OCI-M2 (cell line): ENCODE results near the gene TMEM141.
"Not testable (repeated sequence)": the region's sequence is repeated elsewhere in the genome, so short reads cannot be mapped to it uniquely, and the experiment has no call there.

Experiments
- DNase-seq: peaks from one replicate; lab custom pipeline; 2025; ENCODE audit not compliant: unreplicated experiment; lab: John Stamatoyannopoulos, UW

TMEM141 gene

DNA sequence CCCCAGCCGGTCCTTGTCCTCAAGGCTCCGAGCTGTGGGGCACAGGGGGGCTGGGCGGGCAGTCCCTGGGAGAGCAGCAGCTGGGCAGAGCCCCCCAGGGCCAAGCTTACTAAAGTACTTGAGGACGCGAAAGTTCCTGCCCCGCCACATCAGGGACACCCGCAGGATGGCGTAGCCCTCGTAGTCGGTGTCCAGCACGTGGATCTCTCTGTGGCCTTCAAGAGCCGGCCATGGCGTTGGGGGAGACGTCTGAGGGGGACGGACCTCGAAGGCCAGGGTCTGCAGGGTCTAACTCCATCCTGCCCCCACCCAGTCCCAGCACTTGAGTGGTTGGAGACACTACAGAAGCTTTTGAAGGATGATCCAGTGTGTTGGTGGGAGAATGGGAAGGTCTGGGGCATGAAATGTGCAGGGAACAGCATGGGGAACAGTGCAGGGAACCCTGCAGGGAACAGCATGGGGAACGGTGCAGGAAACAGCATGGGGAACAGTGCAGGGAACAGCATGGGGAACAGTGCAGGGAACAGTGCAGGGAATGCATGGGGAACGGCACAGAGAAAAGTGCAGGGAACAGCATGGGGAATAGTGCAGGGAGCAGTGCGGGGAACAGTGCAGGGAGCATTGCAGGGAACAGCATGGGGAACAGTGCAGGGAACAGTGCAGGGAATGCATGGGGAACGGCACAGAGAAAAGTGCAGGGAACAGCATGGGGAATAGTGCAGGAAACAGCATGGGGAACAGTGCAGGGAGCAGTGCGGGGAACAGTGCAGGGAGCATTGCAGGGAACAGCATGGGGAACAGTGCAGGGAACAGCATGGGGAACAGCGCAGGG is 35.6 kb upstream of the TMEM141 start:
- not testable (repeated sequence) for DNase-seq

GRCh38 chr9:136756134-136756438 is 35.1 kb upstream of the TMEM141 start:
- DNase-seq = no peak

DNA sequence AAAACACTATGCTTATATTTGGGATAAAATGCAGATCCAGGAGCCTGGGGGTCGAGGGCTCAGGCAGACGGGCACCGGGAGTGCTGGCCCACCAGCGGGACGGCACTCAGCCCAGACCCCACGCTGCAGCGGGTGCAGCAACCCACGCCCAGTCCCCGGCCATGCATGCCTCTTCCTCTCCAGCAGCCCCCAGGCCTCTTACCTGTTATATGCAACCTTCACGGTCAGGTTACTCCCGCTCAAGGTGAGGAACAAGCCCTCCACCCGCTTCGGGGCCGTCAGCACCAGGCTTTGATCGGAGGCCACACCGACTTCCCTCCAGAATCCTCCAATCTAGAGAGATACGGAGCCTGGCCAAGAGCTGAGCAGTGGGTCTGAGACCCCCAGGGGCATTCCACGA is 34.3 kb upstream of the TMEM141 start:
- no peak for DNase-seq

DNA sequence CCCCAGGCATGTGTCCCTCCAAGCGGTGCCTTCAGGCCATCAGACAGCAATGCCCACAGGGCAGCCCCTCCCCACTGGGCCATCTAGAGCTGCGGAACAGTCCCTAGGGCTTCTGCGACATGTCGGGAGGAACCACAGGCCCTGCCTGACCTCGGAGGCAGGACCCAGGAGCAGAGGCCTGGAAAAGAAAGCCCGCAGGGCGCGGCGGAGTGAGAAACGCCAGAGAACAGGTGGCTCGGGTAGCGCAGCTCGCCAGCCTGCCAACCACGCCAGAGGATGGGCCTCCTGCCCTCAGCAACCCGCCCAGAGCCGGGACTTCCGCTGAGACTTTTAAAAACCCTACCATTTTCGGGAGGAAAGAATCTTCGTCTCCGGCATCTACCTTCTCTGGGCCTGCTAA is 33.8 kb upstream of the TMEM141 start:
- no peak for DNase-seq

DNA sequence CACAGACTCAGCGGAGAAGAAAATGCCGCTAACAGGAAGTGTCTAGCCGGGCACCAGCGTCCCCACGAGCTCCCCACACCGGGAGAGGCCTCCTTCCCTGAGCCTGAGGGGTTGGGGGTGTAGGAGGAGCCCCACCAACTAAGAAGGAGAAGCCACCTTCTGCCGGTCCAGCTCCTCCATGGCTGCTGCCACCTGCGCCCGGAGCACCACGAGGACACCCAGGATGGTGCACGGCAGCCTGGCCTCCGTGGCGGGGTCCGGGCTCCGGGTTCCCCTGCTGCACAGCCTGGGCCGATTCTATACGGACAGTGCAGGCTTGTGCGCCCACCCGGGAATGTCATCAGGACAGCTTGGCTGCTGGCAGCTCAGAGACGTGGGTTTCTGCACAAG is 33.4 kb upstream of the TMEM141 start:
- no peak for DNase-seq

- DNase-seq = no peak
These were observed 32.1 kb upstream of the TMEM141 start for GRCh38 chr9:136759001-136759400.

GRCh38 chr9:136759436-136760325 is 31.5 kb upstream of the TMEM141 start:
- DNase-seq = no peak

GRCh38 chr9:136760424-136760823 is 30.7 kb upstream of the TMEM141 start:
- no peak for DNase-seq

DNA sequence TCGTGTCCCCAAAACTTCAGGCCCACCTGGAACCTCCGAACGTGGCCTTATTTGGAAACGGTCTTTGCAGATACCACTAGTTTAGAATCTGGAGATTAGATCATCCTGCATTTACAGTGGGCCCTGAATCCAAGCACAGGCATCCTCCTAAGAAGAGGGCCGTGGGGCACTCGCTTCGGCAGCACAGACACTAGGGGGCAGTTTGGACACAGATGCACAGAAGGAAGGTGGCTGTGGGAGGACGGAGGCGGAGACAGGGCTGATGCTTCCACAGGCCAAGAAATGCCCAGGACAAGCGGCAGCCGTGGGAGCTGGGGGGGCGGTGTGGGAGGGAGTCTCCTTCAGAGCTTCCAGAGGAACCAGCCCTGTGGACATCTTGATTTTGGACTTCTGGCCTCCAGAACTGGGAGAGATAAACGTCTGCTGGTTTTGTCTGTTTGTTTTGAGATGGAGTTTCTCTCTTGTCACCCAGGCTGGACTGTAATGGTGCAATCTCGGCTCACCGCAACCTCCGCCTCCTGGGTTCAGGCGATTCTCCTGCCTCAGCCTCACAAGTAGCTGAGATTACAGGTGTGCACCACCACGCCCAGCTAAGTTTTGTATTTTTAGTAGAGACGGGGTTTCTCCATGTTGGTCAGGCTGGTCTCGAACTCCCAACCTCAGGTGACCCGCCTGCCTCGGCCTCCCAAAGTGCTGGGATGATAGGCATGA is 30.2 kb upstream of the TMEM141 start:
- DNase-seq = not testable (repeated sequence)

GRCh38 chr9:136761545-136761981 is 29.6 kb upstream of the TMEM141 start:
- no peak for DNase-seq

GRCh38 chr9:136762221-136762691 is 28.9 kb upstream of the TMEM141 start:
- no peak for DNase-seq

DNA sequence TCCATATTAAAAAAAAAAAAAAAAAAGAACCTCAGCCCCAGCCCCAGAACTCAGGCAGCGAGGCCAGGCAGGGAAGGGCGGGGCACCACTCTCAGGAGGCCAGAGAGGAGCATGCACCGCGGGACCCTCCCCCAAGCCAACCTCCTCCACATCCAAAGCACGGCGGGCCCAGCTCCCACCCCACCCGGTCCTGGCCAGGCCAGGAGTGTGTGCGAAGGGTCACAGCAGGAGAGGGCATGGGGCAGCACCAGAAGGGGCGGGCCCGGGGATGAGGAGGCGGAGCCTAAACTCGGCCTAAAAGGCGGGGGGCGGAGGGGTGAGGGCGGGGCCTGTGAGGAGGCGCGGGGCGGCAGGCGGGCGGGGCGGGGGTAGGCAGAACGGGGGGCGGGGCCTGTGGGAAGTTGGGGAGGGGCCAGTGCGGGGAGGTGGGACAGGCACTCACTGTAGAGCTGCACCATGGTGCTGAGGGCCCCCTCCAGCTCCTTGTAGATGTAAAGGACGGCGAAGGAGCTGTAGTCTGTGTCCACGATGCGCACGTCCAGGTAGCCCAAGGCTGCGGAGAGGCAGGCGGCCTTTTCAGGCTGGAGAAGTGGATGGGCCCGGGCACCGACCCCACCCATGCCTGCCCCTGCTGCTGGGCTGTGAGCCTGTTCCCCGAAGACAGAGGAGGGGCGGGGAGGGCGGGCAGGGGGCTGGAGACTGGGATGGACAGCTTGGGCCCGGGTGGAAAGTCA is 28.1 kb upstream of the TMEM141 start:
- no peak for DNase-seq

DNA sequence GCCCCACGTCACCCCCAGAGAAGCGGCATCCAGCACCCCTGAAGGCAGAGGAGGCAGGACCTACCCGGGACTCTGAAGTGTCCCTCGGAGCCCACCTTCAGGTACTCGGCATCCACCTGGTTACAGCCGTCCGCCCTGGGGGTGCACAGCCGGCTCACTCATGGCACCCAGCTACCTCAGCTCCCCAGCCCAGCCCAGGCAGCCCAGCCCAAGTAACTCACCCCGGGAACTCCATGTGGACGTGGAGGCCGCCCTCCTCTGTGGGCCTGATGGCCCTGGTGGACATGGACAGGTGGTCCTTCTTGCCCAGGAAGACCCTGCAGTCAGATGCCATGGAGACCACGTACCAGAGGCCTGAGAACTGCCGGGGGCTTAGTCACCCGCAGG is 27.5 kb upstream of the TMEM141 start:
- no peak for DNase-seq

DNA sequence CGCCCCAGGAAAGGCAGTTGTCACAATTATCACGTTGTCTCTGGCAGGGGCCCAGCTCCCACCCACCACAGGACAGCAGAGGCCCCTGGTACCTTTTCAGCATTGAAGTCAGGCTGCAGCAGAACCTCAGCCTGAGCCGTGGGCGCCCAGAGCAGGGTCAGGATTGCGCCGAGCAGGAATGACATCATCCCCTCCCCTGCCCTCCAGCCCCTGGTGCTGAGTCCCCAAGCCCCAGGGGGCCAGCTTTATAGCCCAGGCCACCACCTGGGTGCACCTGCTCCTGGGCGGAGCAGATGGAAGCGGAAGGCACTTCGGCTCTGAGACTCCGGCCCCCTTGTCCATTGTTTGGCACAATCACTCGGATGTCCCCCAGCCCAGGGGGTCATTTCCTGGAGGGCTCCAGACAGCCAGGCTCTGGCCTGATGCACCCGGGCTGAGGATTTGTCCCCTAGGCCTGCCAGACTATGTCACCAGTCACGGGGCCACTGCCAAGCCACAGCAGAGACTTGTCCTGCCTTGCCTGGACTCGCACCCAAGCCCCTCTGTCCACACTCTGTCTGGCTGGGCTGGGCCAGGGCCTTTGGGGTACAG is 26.7 kb upstream of the TMEM141 start, which contains the start of gene LCN15:
TSS of gene LCN15 (minus strand) at position 218 of the 591 bp plus-strand sequence. CDS start at position 188, 30 bp downstream.
- no peak for DNase-seq

DNA sequence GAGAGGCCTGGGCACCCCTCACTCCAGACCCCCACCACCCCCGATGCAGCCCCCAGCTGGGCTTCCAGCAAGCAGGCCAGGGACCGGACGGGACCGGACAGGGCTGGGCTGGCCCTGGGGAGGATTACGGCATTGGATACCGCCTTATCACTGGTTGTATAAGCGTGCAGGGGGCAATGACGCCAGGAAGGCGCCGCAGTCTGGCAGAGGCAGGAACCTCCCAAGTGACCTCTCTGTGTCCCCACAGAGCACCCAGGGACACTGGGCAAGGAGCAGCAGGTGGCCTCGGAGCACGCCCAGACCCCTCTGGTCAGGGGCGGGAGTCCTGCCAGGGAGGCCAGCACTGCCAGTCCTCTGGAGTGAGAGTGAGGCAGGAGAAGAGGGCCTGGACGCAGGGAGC is 26.1 kb upstream of the TMEM141 start:
- no peak for DNase-seq

- not testable (repeated sequence) for DNase-seq
These were observed 25.3 kb upstream of the TMEM141 start for GRCh38 chr9:136765745-136766409.

GRCh38 chr9:136766410-136767120 is 24.6 kb upstream of the TMEM141 start:
- not testable (repeated sequence) for DNase-seq

- DNase-seq = no peak
These were observed 21.4 kb upstream of the TMEM141 start for GRCh38 chr9:136769710-136770191.

GRCh38 chr9:136771907-136772415 is 19.2 kb upstream of the TMEM141 start:
- DNase-seq = no peak
